SHP77 treated with DMSO at 0.1 percent for 48 hours (cell line): ENCODE results near the gene SMTNL2.

ENCODE experiments used
- DNase-seq: peaks from one replicate; lab custom pipeline; 2025; lab: John Stamatoyannopoulos, UW

SMTNL2 gene

GRCh38 chr17:4584101-4584916, at the start of gene SMTNL2:
Gene SMTNL2 (plus strand): TSS chr17:4584529. CDS start chr17:4584606, 77 bp downstream.
- no peak for DNase-seq

GRCh38 chr17:4534928-4535666, 49.2 kb upstream of the SMTNL2 start:
- no peak for DNase-seq

GRCh38 chr17:4535667-4536258, 48.6 kb upstream of the SMTNL2 start:
- no peak for DNase-seq

- DNase-seq: no peak
Observed at GRCh38 chr17:4536259-4536741, 48.0 kb upstream of the SMTNL2 start.

- DNase-seq: no peak
Observed at GRCh38 chr17:4536742-4537411, 47.5 kb upstream of the SMTNL2 start.

GRCh38 chr17:4537451-4538235, 46.7 kb upstream of the SMTNL2 start:
- DNase-seq: no peak

- no peak for DNase-seq
Observed at GRCh38 chr17:4538236-4539002, 45.9 kb upstream of the SMTNL2 start.

GRCh38 chr17:4539025-4539424, 45.3 kb upstream of the SMTNL2 start:
- DNase-seq: no peak

- no peak for DNase-seq
Observed at GRCh38 chr17:4539576-4540223, 44.6 kb upstream of the SMTNL2 start.

GRCh38 chr17:4540224-4540651, 44.1 kb upstream of the SMTNL2 start:
- DNase-seq: no peak

GRCh38 chr17:4540687-4541327, 43.5 kb upstream of the SMTNL2 start:
- no peak for DNase-seq

- DNase-seq: no peak
Observed at GRCh38 chr17:4541328-4542002, 42.9 kb upstream of the SMTNL2 start.

GRCh38 chr17:4542003-4542725, 42.2 kb upstream of the SMTNL2 start:
- DNase-seq: no peak

GRCh38 chr17:4542726-4543191, 41.6 kb upstream of the SMTNL2 start:
- DNase-seq: no peak

- DNase-seq: no peak
Observed at GRCh38 chr17:4543557-4544026, 40.7 kb upstream of the SMTNL2 start.

- DNase-seq: no peak
Observed at GRCh38 chr17:4544135-4544950, 40.0 kb upstream of the SMTNL2 start.

- no peak for DNase-seq
Observed at GRCh38 chr17:4544951-4545216, 39.4 kb upstream of the SMTNL2 start.
